ENCODE data around the gene TUB.
A peak's percentile ranks its signal among the peaks of the same experiment; 100 is the strongest.

The TUB gene

DNA sequence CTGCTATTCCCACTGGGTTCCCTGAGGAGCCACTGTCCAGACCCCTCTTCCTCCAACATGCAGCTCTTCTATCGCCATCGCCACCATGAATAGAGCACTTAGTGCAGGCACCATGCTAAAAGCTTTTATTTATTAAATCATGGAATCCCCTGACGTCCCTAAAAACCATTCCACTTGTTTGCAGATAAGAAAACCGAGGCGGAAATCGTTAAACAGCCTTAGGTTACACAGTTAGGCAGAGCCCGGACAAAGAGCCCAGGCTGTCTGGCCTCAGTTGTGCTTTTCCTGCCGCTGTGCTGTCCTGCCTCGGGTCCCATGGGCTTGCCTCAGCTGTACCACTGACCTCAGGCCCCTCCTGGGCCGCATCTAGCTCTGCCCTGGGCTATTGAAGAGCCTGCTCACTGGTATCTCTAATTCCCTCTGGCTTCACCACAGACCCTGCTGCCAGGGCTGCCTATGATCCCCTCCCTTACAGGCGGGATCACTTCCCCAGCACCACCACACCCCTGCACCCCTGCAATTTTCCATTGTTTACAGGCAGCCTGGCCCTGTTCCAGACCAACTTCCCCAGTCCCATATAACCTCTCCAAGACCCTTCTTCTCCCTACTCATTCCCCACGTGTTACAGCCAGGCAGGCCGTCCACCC is 13.0 kb upstream of the TUB start:
- in situ Hi-C loops (cut with HindIII; ENCODE audit: low sequenced_read_pairs): no loop called here
- DNase-seq (ENCODE audit: low read depth): no peak
- TF ChIP-seq, protein P1, sequence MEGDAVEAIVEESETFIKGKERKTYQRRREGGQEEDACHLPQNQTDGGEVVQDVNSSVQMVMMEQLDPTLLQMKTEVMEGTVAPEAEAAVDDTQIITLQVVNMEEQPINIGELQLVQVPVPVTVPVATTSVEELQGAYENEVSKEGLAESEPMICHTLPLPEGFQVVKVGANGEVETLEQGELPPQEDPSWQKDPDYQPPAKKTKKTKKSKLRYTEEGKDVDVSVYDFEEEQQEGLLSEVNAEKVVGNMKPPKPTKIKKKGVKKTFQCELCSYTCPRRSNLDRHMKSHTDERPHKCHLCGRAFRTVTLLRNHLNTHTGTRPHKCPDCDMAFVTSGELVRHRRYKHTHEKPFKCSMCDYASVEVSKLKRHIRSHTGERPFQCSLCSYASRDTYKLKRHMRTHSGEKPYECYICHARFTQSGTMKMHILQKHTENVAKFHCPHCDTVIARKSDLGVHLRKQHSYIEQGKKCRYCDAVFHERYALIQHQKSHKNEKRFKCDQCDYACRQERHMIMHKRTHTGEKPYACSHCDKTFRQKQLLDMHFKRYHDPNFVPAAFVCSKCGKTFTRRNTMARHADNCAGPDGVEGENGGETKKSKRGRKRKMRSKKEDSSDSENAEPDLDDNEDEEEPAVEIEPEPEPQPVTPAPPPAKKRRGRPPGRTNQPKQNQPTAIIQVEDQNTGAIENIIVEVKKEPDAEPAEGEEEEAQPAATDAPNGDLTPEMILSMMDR (IDR thresholded peaks at IDR 0.05; ENCODE audit: low read depth, low read length, missing control alignments): no peak
- no peak overlapping the region for H3K4me3 ChIP-seq (ENCODE audit: low read depth, low read length)

DNA sequence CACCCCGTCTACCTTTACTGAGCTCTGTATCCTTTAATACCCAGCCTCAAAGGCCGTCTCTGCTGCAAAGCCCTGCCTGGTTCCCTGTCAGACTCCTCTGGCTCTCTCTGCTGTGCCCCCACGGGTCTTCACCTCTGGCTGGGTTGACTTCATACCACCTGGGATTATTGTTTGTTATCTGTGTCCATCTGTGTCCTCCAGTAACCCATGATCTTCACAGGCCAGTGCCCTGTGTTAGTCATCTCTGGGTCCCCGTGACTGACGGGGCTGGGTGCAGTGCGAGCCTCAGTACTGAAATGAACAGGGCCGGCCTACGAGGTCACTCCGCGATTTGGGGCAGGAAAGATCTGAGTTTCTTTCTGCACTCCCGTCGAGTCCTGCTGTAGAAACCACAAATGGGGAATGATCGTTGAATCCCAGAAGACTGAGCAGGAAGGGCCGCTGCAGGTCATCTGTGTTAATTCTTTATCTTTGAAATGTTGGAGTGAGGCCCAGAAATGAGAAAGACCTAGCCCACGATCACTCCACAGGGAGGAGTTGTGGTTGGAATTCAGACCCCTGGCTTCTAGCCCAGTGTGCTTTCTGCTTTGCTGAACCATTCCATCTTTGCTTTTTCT is 12.3 kb upstream of the TUB start:
- TF ChIP-seq, protein P1 (IDR thresholded peaks at IDR 0.05; ENCODE audit: low read depth, low read length, missing control alignments): no peak

DNA sequence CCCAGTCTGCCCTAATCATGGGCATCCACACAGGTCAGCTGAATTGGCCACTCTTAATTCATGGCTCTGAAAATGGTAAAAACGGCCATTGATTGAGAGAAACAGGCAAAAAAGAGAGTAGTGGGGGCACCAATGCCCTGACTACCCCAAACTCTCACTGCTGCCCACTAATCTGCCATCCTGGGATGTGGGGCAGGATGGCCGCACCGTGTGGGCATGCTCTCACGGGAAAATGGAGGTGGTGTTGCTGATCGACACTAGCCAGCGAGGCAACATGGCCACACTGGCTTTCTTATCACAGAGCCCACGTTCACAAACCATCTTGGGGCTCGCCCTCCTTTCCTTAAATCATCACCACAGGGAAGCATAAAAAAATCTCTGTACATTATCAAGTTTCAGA is 11.2 kb upstream of the TUB start:
- in situ Hi-C loops (cut with HindIII; ENCODE audit: low sequenced_read_pairs): no loop called here
- TF ChIP-seq, protein P1 (IDR thresholded peaks at IDR 0.05; ENCODE audit: low read depth, low read length, missing control alignments): no peak
- no peak for DNase-seq (ENCODE audit: low read depth)
- H3K4me3 ChIP-seq (ENCODE audit: low read depth, low read length): no peak overlapping the region

More for the DNA sequence above, 12.3 kb upstream of the TUB start:
- in situ Hi-C loops (cut with HindIII; ENCODE audit: low sequenced_read_pairs): no loop called here
- DNase-seq (ENCODE audit: low read depth): peak; percentile 95
- H3K4me3 ChIP-seq (ENCODE audit: low read depth, low read length): no peak overlapping the region

DNA sequence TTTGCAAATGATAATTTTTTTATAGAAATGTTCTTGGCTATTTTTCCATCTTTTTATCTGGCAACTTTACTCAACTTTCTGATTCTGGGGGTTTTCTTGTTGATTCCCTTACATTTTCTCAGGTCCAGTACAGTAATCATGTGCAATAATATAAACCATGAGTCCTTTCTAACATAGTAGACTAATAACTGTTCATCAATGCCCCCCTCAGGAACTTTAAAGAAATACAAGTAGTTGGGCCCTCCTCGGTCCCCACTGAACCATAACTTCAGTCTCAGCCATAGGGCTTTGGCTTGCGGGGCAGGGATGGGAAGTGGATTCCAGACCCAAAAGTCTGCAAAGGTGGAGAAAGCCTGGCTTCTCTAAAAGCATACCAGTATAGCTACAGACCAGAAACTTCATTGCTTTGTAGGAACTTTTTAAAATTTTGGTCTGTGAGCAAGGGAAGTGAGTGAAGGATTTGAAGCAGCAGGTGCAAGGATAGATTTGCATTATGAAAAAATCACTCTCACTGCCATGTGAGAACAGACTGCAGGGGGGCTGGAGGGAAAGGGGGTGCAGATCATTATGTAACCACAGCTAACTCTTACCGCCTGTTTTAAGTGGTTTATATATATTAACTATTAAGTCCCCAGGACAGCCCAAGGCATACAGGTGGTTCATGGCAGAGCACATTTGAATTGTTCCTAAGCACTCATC is 10.4 kb upstream of the TUB start:
- no peak for DNase-seq (ENCODE audit: low read depth)
- in situ Hi-C loops (cut with HindIII; ENCODE audit: low sequenced_read_pairs): no loop called here
- TF ChIP-seq, protein P1 (IDR thresholded peaks at IDR 0.05; ENCODE audit: low read depth, low read length, missing control alignments): peak; percentile 48
- H3K4me3 ChIP-seq (ENCODE audit: low read depth, low read length): no peak overlapping the region

DNA sequence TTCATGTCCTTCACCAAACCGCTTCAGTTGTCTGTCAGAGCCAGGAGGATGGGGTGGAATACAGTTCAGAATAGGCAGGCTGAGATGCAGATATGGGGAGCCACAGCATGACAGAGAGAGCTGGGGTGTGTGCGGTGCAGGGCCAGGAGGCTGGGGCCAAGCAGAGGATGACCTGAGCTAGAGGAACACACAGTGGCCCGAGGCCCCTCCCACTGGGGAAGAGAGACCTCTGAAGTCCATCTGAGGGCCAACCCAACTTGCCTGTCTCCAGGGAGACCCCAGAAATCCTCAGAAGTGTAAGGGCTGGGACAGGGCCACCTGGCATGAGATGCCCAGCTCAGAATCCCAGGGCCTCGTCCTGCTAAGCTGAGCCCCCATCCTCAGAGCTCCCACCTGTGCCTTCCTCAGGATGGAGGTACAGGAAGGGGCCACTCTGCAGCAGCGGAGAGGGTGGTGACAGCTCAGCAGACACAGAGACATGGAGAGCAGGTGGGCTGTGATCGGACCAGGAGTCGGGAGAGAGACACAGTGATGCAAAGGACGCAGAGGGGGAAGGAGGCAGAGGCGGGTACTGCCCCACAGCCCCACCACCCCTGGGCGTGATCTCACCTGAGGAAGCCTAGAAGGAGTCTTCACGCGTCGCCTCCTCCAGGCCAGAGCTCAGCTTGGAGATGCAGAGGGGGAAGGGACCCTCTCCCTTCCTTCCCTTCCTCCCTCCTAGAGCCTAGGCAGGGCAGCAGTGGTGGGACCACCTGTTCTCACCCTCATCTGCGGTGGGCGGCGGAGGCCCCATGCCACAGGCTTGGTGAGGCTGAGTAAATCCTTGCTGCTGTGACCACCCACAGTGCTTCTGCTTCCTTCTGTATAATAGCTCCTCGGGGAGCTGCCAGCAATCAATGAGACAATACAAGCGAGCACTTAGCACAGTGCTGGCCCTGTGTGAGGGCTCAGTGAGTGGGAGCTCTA is 9.1 kb upstream of the TUB start:
- DNase-seq (ENCODE audit: low read depth): no peak
- in situ Hi-C loops (cut with HindIII; ENCODE audit: low sequenced_read_pairs): no loop called here
- TF ChIP-seq, protein P1 (IDR thresholded peaks at IDR 0.05; ENCODE audit: low read depth, low read length, missing control alignments): no peak
- no peak overlapping the region for H3K4me3 ChIP-seq (ENCODE audit: low read depth, low read length)
